Measurements from ENCODE around the gene MEF2C.
A peak's percentile ranks its signal among the peaks of the same experiment; 100 is the strongest.

Gene MEF2C

DNA sequence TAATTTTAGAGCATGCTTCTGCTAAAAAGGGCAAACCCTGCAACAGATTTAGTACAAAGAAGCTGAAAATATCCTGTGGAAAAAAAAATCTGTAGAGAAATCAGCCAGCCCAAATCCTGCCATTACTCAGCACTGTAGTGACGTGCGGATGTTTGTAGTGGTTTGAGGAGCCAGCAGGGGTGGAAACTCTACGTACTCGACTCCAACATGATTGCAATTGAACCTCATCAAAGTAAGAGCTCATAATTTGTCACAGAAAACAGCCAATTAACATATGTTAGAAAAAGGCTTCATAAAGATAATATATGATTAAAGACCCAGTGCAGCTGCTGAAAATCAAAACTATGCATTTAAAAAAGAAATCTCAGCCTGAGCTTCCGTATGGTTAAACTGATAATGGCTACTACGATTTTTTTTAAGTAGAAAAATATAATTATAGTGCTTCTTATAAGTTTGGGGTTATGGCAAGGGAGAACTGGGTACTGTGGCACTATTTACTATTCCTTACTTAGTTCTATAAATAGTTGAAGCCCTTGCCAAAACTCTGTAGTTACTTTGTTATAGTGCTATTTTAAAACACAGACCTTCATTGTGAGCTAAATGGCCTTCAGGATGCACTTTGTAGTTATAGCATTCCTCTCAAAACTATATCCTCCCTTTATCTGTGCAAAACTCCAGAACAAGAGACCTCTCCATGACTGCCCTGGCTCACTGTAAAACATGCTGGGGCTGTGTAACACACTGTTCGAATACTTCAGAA is 49.4 kb downstream of the MEF2C start:
- H3K4me3 ChIP-seq (ENCODE audit: low read length), result peak overlapping the region; percentile 73
- peak overlapping the region; percentile 98 for H3K27ac ChIP-seq (ENCODE audit: low read depth, low read length)
- peaks cover 97% of the 10 kb centered on the region for H3K4me1 ChIP-seq (ENCODE audit: control insufficient read depth, low read length)
- TF ChIP-seq, protein P1, sequence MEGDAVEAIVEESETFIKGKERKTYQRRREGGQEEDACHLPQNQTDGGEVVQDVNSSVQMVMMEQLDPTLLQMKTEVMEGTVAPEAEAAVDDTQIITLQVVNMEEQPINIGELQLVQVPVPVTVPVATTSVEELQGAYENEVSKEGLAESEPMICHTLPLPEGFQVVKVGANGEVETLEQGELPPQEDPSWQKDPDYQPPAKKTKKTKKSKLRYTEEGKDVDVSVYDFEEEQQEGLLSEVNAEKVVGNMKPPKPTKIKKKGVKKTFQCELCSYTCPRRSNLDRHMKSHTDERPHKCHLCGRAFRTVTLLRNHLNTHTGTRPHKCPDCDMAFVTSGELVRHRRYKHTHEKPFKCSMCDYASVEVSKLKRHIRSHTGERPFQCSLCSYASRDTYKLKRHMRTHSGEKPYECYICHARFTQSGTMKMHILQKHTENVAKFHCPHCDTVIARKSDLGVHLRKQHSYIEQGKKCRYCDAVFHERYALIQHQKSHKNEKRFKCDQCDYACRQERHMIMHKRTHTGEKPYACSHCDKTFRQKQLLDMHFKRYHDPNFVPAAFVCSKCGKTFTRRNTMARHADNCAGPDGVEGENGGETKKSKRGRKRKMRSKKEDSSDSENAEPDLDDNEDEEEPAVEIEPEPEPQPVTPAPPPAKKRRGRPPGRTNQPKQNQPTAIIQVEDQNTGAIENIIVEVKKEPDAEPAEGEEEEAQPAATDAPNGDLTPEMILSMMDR (IDR thresholded peaks at IDR 0.05; ENCODE audit: low read depth, low read length, poor library complexity, severe bottlenecking), result no peak
- TF ChIP-seq EZH2phosphoT487 (IDR thresholded peaks at IDR 0.05; ENCODE audit: borderline replicate concordance, low read length), result no peak
- no peaks in the 10 kb centered on the region for H4K20me1 ChIP-seq (ENCODE audit: control insufficient read depth, insufficient read depth, low read depth, low read length)
- H3K9me2 ChIP-seq (replicated peaks; ENCODE audit: control insufficient read depth, low read length), result no peaks in the 10 kb centered on the region
- peaks cover 97% of the 10 kb centered on the region for H3K79me2 ChIP-seq (ENCODE audit: control insufficient read depth, low read length)
- H3F3A ChIP-seq (ENCODE audit: control insufficient read depth, insufficient read depth), result peaks cover 42% of the 10 kb centered on the region
- peaks cover 33% of the 10 kb centered on the region for H3K36me3 ChIP-seq (ENCODE audit: control insufficient read depth, low read length)
- no peaks in the 10 kb centered on the region for H3K9me3 ChIP-seq (ENCODE audit: control insufficient read depth, insufficient read depth, low read length)
- H3K4me2 ChIP-seq (ENCODE audit: low read length), result peak overlapping the region; percentile 94
- H3K27me3 ChIP-seq (ENCODE audit: control insufficient read depth, low read length), result no peaks in the 10 kb centered on the region

DNA sequence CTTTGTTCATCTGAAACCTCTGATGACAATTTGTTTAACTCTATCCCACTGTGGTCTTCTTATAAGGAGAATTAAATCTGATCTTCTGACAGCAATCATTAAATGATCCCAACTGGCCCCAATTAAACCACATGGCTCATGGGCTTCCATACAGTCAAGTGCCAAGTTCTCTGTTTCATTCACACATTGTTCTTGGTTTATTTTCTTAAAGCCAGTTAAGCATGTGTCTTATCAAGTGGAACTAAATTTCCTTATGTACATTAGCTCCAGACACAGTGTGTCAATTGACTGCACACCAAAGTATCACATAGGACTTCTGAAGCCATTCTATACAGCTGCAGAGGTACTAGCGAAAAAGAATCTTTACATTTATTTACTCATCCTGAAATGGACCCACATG is 51.2 kb downstream of the MEF2C start:
- Histone ChIP-seq H3K4me1 (ENCODE audit: control insufficient read depth, low read length) (peaks cover 94% of the 10 kb centered on the region), H3K4me3 (ENCODE audit: low read length) (peak overlapping the region; percentile 73), H3K9me3 (ENCODE audit: control insufficient read depth, insufficient read depth, low read length) (no peaks in the 10 kb centered on the region), H4K20me1 (ENCODE audit: control insufficient read depth, insufficient read depth, low read depth, low read length) (no peaks in the 10 kb centered on the region), H3K36me3 (ENCODE audit: control insufficient read depth, low read length) (peaks cover 23% of the 10 kb centered on the region), H3K79me2 (ENCODE audit: control insufficient read depth, low read length) (peaks cover 84% of the 10 kb centered on the region), H3K9me2 (replicated peaks; ENCODE audit: control insufficient read depth, low read length) (no peaks in the 10 kb centered on the region), H3K27me3 (ENCODE audit: control insufficient read depth, low read length) (no peaks in the 10 kb centered on the region), H3K27ac (ENCODE audit: low read depth, low read length) (peak overlapping the region; percentile 98), H3K4me2 (ENCODE audit: low read length) (peak overlapping the region; percentile 94), H3F3A (ENCODE audit: control insufficient read depth, insufficient read depth) (peaks cover 55% of the 10 kb centered on the region)
- TF ChIP-seq, protein P1 (IDR thresholded peaks at IDR 0.05; ENCODE audit: low read depth, low read length, poor library complexity, severe bottlenecking), result no peak
- TF ChIP-seq EZH2phosphoT487 (IDR thresholded peaks at IDR 0.05; ENCODE audit: borderline replicate concordance, low read length), result no peak

DNA sequence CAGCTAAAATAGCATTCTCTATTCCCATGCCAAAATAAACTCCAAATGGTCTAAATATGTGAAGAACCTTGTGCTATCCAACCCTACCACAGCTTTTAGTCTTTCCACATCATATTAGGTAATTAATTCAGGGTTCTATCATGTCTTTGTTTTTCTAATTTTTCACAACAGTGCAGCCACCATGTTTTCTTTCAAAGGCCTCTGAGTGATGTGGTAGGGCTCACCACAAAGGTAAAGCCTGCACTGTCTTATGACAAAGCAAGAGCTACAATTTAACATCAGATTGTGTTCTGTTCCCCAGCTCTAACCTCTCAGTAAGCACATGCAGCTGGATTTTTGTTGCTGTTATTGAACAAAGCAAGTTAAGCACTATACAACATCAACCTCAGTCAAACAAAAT is 52.4 kb downstream of the MEF2C start:
- peaks cover 18% of the 10 kb centered on the region; the same call in 1 of the 2 replicates for H3K36me3 ChIP-seq (ENCODE audit: control insufficient read depth, low read length)
- no peaks in the 10 kb centered on the region for H3K27me3 ChIP-seq (ENCODE audit: control insufficient read depth, low read length)
- H3K27ac ChIP-seq (ENCODE audit: low read depth, low read length), result peak overlapping the region; percentile 98
- no peaks in the 10 kb centered on the region for H3K9me3 ChIP-seq (ENCODE audit: control insufficient read depth, insufficient read depth, low read length)
- H3K9me2 ChIP-seq (replicated peaks; ENCODE audit: control insufficient read depth, low read length), result no peaks in the 10 kb centered on the region
- H3K4me2 ChIP-seq (ENCODE audit: low read length), result peak overlapping the region; percentile 94
- no peaks in the 10 kb centered on the region for H4K20me1 ChIP-seq (ENCODE audit: control insufficient read depth, insufficient read depth, low read depth, low read length)
- H3K79me2 ChIP-seq (ENCODE audit: control insufficient read depth, low read length), result peaks cover 86% of the 10 kb centered on the region
- H3K4me3 ChIP-seq (ENCODE audit: low read length), result peak overlapping the region; percentile 73
- H3F3A ChIP-seq (ENCODE audit: control insufficient read depth, insufficient read depth), result peaks cover 68% of the 10 kb centered on the region
- TF ChIP-seq, protein P1 (IDR thresholded peaks at IDR 0.05; ENCODE audit: low read depth, low read length, poor library complexity, severe bottlenecking), result no peak
- TF ChIP-seq EZH2phosphoT487 (IDR thresholded peaks at IDR 0.05; ENCODE audit: borderline replicate concordance, low read length), result no peak
- H3K4me1 ChIP-seq (ENCODE audit: control insufficient read depth, low read length), result peaks cover 97% of the 10 kb centered on the region

Data from DOHH2 (cell line).